K562 (cell line): Measurements from ENCODE around the gene KIAA0319L. TPM values are rescaled to one million over a fixed set of nuclear protein-coding genes. Genes with fewer than 3 reads are reported as not detected.

ENCODE experiments used
- DIDO1 ChIP-seq: fragments of 450-650 bp; IDR thresholded peaks from 2 replicates; pipeline ENCODE4 v1.6.1; 2016; ENCODE audit warnings: low read depth, missing biosample characterization, missing genetic modification characterization
- DMBX1 ChIP-seq: fragments of 250-450 bp; sonication (Bioruptor Pico); IDR thresholded peaks from 2 replicates; pipeline ENCODE4 v1.8.0; 2022; ENCODE audit warnings: inconsistent platforms, mild to moderate bottlenecking, moderate library complexity, borderline replicate concordance
- ELF4 ChIP-seq: fragments of 450-650 bp; formaldehyde crosslinking; IDR thresholded peaks from 2 replicates; pipeline ENCODE4 v1.4.0; 2022; ENCODE audit warnings: missing genetic modification characterization
- FOXM1 ChIP-seq, 2 experiments: fragments of 450-650 bp in 1 of 2; sonication (generic) in 1 of 2; formaldehyde crosslinking in 1 of 2; IDR thresholded peaks; 2 replicates each; pipeline versions ENCODE4 v1.6.1 to v1.9.0; 2017 to 2022; ENCODE audit warnings: low read depth in 2 of 2, mild to moderate bottlenecking in 2 of 2, missing genetic modification reagents in 1 of 2, moderate library complexity in 1 of 2
- GATA2 ChIP-seq: sonication (generic); formaldehyde crosslinking; IDR thresholded peaks from 2 replicates; pipeline ENCODE4 v1.4.0; 2020; ENCODE audit warnings: mild to moderate bottlenecking, missing genetic modification reagents
- MCM2 ChIP-seq: fragments of 450-650 bp; IDR thresholded peaks from 2 replicates; pipeline ENCODE4 v1.6.1; 2017; ENCODE audit warnings: low read depth, mild to moderate bottlenecking
- NR2C1 ChIP-seq, 2 experiments: fragments of 450-650 bp; IDR thresholded peaks; 2 replicates each; pipeline ENCODE4 v1.6.1; 2017; ENCODE audit warnings: mild to moderate bottlenecking in 2 of 2, antibody characterized with exemption in 1 of 2, inconsistent platforms in 1 of 2, missing compliant biosample characterization in 1 of 2, missing genetic modification characterization in 1 of 2
- RNF2 ChIP-seq: sonication (generic); IDR thresholded peaks from 2 replicates; pipeline ENCODE4 v1.6.1; 2016
- XRCC5 ChIP-seq: fragments of 200-400 bp; formaldehyde crosslinking; IDR thresholded peaks from 2 replicates; pipeline ENCODE4 v1.6.1; 2017; ENCODE audit warnings: low read depth, mild to moderate bottlenecking, low read length
- ZNF146 ChIP-seq: IDR thresholded peaks from one replicate; pipeline ENCODE4 v1.6.1; 2018; ENCODE audit warnings: missing compliant biosample characterization; ENCODE audit not compliant: unreplicated experiment
- ZNF224 ChIP-seq: sonication (generic); formaldehyde crosslinking; IDR thresholded peaks from 2 replicates; pipeline ENCODE4 v1.8.0; 2022; ENCODE audit warnings: mild to moderate bottlenecking, missing genetic modification reagents
- ZNF316 ChIP-seq: fragments of 450-650 bp; IDR thresholded peaks from 2 replicates; pipeline ENCODE4 v1.6.1; 2016
- ZNF780A ChIP-seq: fragments of 250-450 bp; sonication (Bioruptor Pico); IDR thresholded peaks from 2 replicates; pipeline ENCODE4 v1.5.0; 2021; ENCODE audit warnings: mild to moderate bottlenecking
- polyA plus RNA-seq, 8 experiments: library from polyadenylated mRNA; depleted of rRNA in 4 of 8; stranded (reverse) in 5 of 8; unstranded in 3 of 8; fragments of >200 nt; fragmentation: Nextera tagmentation in 2 of 8; fragmentation: Illumina TruSeq in 1 of 8; extraction: Ambion mirVana in 2 of 8; extraction: Trizol in 1 of 8; gene quantifications; 2 replicates each; pipeline versions ENCODE4 v1.2.1 to v1.2.3, GENCODE V29; 2011 to 2014; ENCODE audit warnings: inconsistent platforms in 1 of 8, missing spikeins in 1 of 8
- total RNA-seq, 7 experiments: library from RNA; depleted of rRNA in 6 of 7; stranded (reverse); fragments of >200 nt in 6 of 7; fragmentation: Illumina TruSeq in 2 of 7; extraction: Trizol in 2 of 7; gene quantifications; 2 replicates each; pipeline versions ENCODE4 v1.2.1 to v1.2.3, GENCODE V29; 2011 to 2021; ENCODE audit warnings: low replicate concordance in 1 of 7
- TF ChIP-seq, protein P1 (sequence below): fragments of 450-650 bp; conservative IDR thresholded peaks from 2 replicates; pipeline ENCODE4 v1.6.1; 2016; ENCODE audit warnings: missing genetic modification characterization, low read depth, mild to moderate bottlenecking, control low read depth, missing compliant biosample characterization
- TF ChIP-seq, protein P2 (sequence below): fragments of 450-650 bp; IDR thresholded peaks from 2 replicates; pipeline ENCODE4 v1.6.1; 2018; ENCODE audit warnings: mild to moderate bottlenecking, low read depth; ENCODE audit not compliant: partially characterized antibody
- TF ChIP-seq, protein P3 (sequence below): fragments of 450-650 bp; IDR thresholded peaks from 2 replicates; pipeline ENCODE4 v1.7.0; 2016; ENCODE audit warnings: borderline replicate concordance
- TF ChIP-seq, protein P4 (sequence below): sonication (generic); formaldehyde crosslinking; IDR thresholded peaks from 2 replicates; pipeline ENCODE4 v1.8.0; 2022; ENCODE audit warnings: mild to moderate bottlenecking, low read depth, missing genetic modification reagents
- TF ChIP-seq, protein P5 (sequence below), 2 experiments: IDR thresholded peaks in 1 of 2; conservative IDR thresholded peaks in 1 of 2; 2 replicates each; pipeline ENCODE4 v1.6.1; 2016; ENCODE audit warnings: low read depth in 2 of 2, mild to moderate bottlenecking in 1 of 2, missing compliant biosample characterization in 1 of 2, missing genetic modification characterization in 1 of 2, moderate library complexity in 1 of 2

Gene KIAA0319L
- total and polyA plus RNA-seq, 9 of the 15 experiments (the other 6 are each of a cell fraction or from before 2014, with no cell fraction given): 2.4 to 51.7 (median 27.4) TPM

DNA sequence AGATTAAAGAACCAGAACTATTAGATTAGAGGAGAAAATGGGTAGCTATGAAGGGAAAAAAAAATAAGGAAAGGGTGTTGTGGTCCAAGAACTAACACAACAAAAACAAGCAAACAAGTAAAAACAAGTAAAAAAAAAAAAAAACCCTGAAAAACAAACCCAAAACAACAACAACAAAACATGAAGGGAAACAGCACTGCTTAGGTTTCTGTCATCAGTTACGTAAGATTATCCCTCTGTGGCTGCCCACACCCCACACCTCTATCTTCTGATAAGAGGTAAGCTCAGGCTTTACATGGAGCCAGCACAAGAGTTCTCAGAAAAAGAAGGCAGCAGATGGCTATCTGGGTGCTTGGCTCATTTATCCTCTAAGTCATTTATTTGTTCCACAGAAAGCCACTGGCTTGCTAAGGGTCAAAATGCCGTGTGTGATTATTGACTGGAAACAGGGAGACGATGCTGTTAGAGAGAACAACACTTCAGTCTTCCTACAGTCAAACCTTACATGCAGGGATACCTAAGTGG is 57.5 kb downstream of the KIAA0319L start (continued):
- TF ChIP-seq, protein P1, sequence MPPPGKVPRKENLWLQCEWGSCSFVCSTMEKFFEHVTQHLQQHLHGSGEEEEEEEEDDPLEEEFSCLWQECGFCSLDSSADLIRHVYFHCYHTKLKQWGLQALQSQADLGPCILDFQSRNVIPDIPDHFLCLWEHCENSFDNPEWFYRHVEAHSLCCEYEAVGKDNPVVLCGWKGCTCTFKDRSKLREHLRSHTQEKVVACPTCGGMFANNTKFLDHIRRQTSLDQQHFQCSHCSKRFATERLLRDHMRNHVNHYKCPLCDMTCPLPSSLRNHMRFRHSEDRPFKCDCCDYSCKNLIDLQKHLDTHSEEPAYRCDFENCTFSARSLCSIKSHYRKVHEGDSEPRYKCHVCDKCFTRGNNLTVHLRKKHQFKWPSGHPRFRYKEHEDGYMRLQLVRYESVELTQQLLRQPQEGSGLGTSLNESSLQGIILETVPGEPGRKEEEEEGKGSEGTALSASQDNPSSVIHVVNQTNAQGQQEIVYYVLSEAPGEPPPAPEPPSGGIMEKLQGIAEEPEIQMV (tag): no peak
- TF ChIP-seq ZNF316 (no peak; the same call in 1 of the 2 replicates), ZNF224 (CRISPR knock-in tag) (no peak), DMBX1 (CRISPR knock-in tag) (peak; percentile 79; the same call in 1 of the 2 replicates), NR2C1 (IDR thresholded peaks at IDR 0.05) (no peak), NR2C1 (tag; IDR thresholded peaks at IDR 0.05) (no peak), DIDO1 (tag) (no peak), ZNF146 (CRISPR knock-in tag) (no peak), RNF2 (peak; percentile 70), XRCC5 (no peak), FOXM1 (IDR thresholded peaks at IDR 0.05; ENCODE audit: low read depth) (peak; percentile 77), FOXM1 (CRISPR knock-in tag; IDR thresholded peaks at IDR 0.05; ENCODE audit: low read depth) (no peak), GATA2 (peak; percentile 91), ZNF780A (CRISPR knock-in tag) (no peak), ELF4 (CRISPR knock-in tag) (peak; percentile 80; the same call in 1 of the 2 replicates), MCM2 (no peak)
- TF ChIP-seq, protein P2, sequence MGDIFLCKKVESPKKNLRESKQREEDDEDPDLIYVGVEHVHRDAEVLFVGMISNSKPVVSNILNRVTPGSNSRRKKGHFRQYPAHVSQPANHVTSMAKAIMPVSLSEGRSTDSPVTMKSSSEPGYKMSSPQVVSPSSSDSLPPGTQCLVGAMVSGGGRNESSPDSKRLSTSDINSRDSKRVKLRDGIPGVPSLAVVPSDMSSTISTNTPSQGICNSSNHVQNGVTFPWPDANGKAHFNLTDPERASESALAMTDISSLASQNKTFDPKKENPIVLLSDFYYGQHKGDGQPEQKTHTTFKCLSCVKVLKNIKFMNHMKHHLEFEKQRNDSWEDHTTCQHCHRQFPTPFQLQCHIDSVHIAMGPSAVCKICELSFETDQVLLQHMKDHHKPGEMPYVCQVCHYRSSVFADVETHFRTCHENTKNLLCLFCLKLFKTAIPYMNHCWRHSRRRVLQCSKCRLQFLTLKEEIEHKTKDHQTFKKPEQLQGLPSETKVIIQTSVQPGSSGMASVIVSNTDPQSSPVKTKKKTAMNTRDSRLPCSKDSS: no peak
- TF ChIP-seq, protein P3, sequence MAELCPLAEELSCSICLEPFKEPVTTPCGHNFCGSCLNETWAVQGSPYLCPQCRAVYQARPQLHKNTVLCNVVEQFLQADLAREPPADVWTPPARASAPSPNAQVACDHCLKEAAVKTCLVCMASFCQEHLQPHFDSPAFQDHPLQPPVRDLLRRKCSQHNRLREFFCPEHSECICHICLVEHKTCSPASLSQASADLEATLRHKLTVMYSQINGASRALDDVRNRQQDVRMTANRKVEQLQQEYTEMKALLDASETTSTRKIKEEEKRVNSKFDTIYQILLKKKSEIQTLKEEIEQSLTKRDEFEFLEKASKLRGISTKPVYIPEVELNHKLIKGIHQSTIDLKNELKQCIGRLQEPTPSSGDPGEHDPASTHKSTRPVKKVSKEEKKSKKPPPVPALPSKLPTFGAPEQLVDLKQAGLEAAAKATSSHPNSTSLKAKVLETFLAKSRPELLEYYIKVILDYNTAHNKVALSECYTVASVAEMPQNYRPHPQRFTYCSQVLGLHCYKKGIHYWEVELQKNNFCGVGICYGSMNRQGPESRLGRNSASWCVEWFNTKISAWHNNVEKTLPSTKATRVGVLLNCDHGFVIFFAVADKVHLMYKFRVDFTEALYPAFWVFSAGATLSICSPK: peak; percentile 69; the same call in 1 of the 2 replicates
- TF ChIP-seq, protein P4, sequence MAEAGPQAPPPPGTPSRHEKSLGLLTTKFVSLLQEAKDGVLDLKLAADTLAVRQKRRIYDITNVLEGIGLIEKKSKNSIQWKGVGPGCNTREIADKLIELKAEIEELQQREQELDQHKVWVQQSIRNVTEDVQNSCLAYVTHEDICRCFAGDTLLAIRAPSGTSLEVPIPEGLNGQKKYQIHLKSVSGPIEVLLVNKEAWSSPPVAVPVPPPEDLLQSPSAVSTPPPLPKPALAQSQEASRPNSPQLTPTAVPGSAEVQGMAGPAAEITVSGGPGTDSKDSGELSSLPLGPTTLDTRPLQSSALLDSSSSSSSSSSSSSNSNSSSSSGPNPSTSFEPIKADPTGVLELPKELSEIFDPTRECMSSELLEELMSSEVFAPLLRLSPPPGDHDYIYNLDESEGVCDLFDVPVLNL (CRISPR knock-in tag): no peak
- TF ChIP-seq, protein P5, sequence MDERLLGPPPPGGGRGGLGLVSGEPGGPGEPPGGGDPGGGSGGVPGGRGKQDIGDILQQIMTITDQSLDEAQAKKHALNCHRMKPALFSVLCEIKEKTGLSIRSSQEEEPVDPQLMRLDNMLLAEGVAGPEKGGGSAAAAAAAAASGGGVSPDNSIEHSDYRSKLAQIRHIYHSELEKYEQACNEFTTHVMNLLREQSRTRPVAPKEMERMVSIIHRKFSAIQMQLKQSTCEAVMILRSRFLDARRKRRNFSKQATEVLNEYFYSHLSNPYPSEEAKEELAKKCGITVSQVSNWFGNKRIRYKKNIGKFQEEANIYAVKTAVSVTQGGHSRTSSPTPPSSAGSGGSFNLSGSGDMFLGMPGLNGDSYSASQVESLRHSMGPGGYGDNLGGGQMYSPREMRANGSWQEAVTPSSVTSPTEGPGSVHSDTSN (CRISPR knock-in tag; IDR thresholded peaks at IDR 0.05; ENCODE audit: low read depth): no peak
- TF ChIP-seq, protein P5 (tag; conservative IDR thresholded peaks at IDR 0.05; ENCODE audit: low read depth): peak; percentile 86
